ENCODE data around the gene KCNIP4. TPM values are rescaled to one million over a fixed set of nuclear protein-coding genes. Genes with fewer than 3 reads are reported as not detected.

KCNIP4 gene
- total and polyA plus RNA-seq, 2 of the 4 experiments (the other 2 are of a cell fraction) = not detected

- H4K8ac ChIP-seq (ENCODE audit: low read depth in 2 of 2, low read length in 2 of 2) = no peak overlapping the region
- no peak overlapping the region for H3K4me3 ChIP-seq (ENCODE audit: insufficient read depth, low read depth, low read length)
- H4K20me1 ChIP-seq (ENCODE audit: insufficient read depth, low read length) = no peaks in the 10 kb centered on the region
- H3K4ac ChIP-seq (ENCODE audit: low read depth, low read length) = no peak overlapping the region
- DNase-seq = no peak
- dilution Hi-C loops (cut with HindIII; ENCODE audit: low sequenced_read_pairs, unreplicated experiment) (no loop called here), intact Hi-C loops (cut with micrococcal nuclease) (no loop called here), in situ Hi-C loops (cut with MboI; ENCODE audit: low sequenced_read_pairs) (no loop called here)
- TF ChIP-seq ELK1 (IDR thresholded peaks at IDR 0.05; ENCODE audit: borderline replicate concordance, low read depth, low read length) (no peak), RCOR1 (IDR thresholded peaks at IDR 0.05; ENCODE audit: insufficient replicate concordance, low read length) (no peak), SMC3 (IDR thresholded peaks at IDR 0.05; ENCODE audit: low read depth, low read length) (no peak), BHLHE40 (IDR thresholded peaks at IDR 0.05; ENCODE audit: low read depth, low read length) (no peak), CEBPB (IDR thresholded peaks at IDR 0.05; ENCODE audit: low read depth, low read length) (no peak), POLR2A (IDR thresholded peaks at IDR 0.05; ENCODE audit: low read depth, low read length) (no peak), MXI1 (IDR thresholded peaks at IDR 0.05; ENCODE audit: borderline replicate concordance, low read depth, low read length) (no peak), USF2 (IDR thresholded peaks at IDR 0.05; ENCODE audit: low read depth, low read length) (no peak), CHD1 (IDR thresholded peaks at IDR 0.05; ENCODE audit: low read depth, low read length) (no peak), MAZ (IDR thresholded peaks at IDR 0.05; ENCODE audit: borderline replicate concordance, low read depth, low read length) (no peak), NFE2L2 (IDR thresholded peaks at IDR 0.05; ENCODE audit: low read depth, low read length) (no peak), CTCF (conservative IDR thresholded peaks at IDR 0.05; ENCODE audit: low read depth, low read length) (no peak), RFX5 (IDR thresholded peaks at IDR 0.05; ENCODE audit: low read depth, low read length) (no peak), FOS (IDR thresholded peaks at IDR 0.05; ENCODE audit: low read depth, low read length) (no peak), RAD21 (IDR thresholded peaks at IDR 0.05; ENCODE audit: low read length) (no peak), MAFK (IDR thresholded peaks at IDR 0.05; ENCODE audit: low read depth, low read length) (no peak)
- no peak overlapping the region for H2AFZ ChIP-seq (replicated peaks; ENCODE audit: low read length, poor library complexity)
- H3K14ac ChIP-seq (replicated peaks; ENCODE audit: low read depth, low read length) = no peak overlapping the region
- no peak overlapping the region for H3K27ac ChIP-seq (ENCODE audit: insufficient read depth, low read length)
- no peak overlapping the region for H3K56ac ChIP-seq (ENCODE audit: extremely low read depth, insufficient read depth, low read length)
- POLR2A ChIA-PET (ENCODE audit: unreplicated experiment) = no interaction called here
- no peak overlapping the region for H4K91ac ChIP-seq (ENCODE audit: insufficient read depth, low read depth, low read length)
- H3K9me1 ChIP-seq (ENCODE audit: insufficient read depth, low read length) = no peaks in the 10 kb centered on the region
- H3K4me2 ChIP-seq (ENCODE audit: low read depth, low read length) = no peak overlapping the region
- BruUV-seq (replicated peaks) = no TSS peak
- no peak overlapping the region for H2AK9ac ChIP-seq (replicated peaks; ENCODE audit: low read depth, low read length, poor library complexity)
- CTCF ChIA-PET = no interaction called here
- no peak overlapping the region for H2BK15ac ChIP-seq (ENCODE audit: low read depth, low read length)
- no peak overlapping the region for H3K18ac ChIP-seq (ENCODE audit: low read depth, low read length)
- no peak for ATAC-seq (ENCODE audit: low read depth)
- H3K4me1 ChIP-seq (ENCODE audit: control insufficient read depth, insufficient read depth, low read length) = no peaks in the 10 kb centered on the region
- H3K23ac ChIP-seq (ENCODE audit: low read depth, low read length) = no peak overlapping the region
- H2BK120ac ChIP-seq (ENCODE audit: low read depth, low read length) = no peak overlapping the region
- H3K9me3 ChIP-seq (ENCODE audit: control insufficient read depth, insufficient read depth, low read length) = peaks cover 8% of the 10 kb centered on the region
- H4K5ac ChIP-seq (ENCODE audit: low read depth, low read length) = no peak overlapping the region
- H3K9ac ChIP-seq (ENCODE audit: low read depth, low read length) = no peak overlapping the region
- H2BK5ac ChIP-seq (ENCODE audit: low read depth, low read length, poor library complexity, severe bottlenecking) = no peak overlapping the region
- no peak overlapping the region for H2AK5ac ChIP-seq (ENCODE audit: low read depth, low read length)
- H2BK20ac ChIP-seq (ENCODE audit: low read depth, low read length) = no peak overlapping the region
- H3K36me3 ChIP-seq (ENCODE audit: control insufficient read depth, insufficient read depth, low read length) = no peaks in the 10 kb centered on the region
- no peaks in the 10 kb centered on the region for H3K79me1 ChIP-seq (ENCODE audit: low read depth in 1 of 2, low read length in 2 of 2)
- no peaks in the 10 kb centered on the region for H3K27me3 ChIP-seq (ENCODE audit: control insufficient read depth, insufficient read depth, low read length)
Observed at GRCh38 chr4:21531048-21531447, 417.5 kb downstream of the KCNIP4 start.
